HCT116 (cell line): ENCODE data around the gene PPP1R2B.

Source experiments
- POLR2A ChIP-seq: IDR thresholded peaks from 2 replicates; pipeline ENCODE4 v1.7.0; 2011; ENCODE audit warnings: borderline replicate concordance; ENCODE audit not compliant: insufficient read depth, insufficient read length; ENCODE audit errors: extremely low read depth
- POLR2AphosphoS5 ChIP-seq: IDR thresholded peaks from 2 replicates; pipeline ENCODE4 v1.6.1; 2011; ENCODE audit warnings: mild to moderate bottlenecking, low read depth, low read length, moderate library complexity
- RAD21 ChIP-seq: IDR thresholded peaks from 2 replicates; pipeline ENCODE4 v1.6.1; 2012; ENCODE audit warnings: low read depth, mild to moderate bottlenecking
- TF ChIP-seq, protein P1 (sequence below), 3 experiments: fragments of 200-600 bp in 1 of 3; sonication (generic) in 1 of 3; IDR thresholded peaks in 2 of 3; conservative IDR thresholded peaks in 1 of 3; 2 replicates each; pipeline ENCODE4 v1.5.1; 2012 to 2017; ENCODE audit warnings: low read depth in 2 of 3, low read length in 2 of 3, antibody characterized with exemption in 1 of 3, borderline replicate concordance in 1 of 3, control low read depth in 1 of 3, mild to moderate bottlenecking in 1 of 3, mixed read lengths in 1 of 3, mixed run types in 1 of 3, moderate library complexity in 1 of 3; ENCODE audit not compliant: insufficient read depth in 1 of 3

DNA sequence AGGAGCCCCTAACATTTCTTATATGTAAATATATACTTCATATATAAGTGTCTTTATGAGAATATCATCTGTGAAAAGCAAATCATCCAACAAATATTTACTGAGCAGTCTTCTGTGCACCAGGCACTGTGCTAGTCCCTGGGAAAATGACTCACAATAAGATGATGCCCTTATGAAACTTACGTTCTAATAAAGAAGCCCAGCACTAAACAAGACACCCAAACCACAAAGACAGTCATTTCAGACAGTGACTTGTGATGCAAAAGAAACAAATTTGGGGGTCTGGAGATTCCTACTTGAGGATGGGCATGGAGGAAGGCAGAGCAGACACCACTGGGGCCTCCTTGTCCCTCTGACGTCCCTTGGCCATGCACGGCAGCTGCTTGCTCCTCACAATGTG, 30.6 kb upstream of the PPP1R2B start:
- TF ChIP-seq, protein P1, sequence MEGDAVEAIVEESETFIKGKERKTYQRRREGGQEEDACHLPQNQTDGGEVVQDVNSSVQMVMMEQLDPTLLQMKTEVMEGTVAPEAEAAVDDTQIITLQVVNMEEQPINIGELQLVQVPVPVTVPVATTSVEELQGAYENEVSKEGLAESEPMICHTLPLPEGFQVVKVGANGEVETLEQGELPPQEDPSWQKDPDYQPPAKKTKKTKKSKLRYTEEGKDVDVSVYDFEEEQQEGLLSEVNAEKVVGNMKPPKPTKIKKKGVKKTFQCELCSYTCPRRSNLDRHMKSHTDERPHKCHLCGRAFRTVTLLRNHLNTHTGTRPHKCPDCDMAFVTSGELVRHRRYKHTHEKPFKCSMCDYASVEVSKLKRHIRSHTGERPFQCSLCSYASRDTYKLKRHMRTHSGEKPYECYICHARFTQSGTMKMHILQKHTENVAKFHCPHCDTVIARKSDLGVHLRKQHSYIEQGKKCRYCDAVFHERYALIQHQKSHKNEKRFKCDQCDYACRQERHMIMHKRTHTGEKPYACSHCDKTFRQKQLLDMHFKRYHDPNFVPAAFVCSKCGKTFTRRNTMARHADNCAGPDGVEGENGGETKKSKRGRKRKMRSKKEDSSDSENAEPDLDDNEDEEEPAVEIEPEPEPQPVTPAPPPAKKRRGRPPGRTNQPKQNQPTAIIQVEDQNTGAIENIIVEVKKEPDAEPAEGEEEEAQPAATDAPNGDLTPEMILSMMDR (IDR thresholded peaks at IDR 0.05 in 2 of 3, conservative IDR thresholded peaks at IDR 0.05 in 1 of 3; ENCODE audit: borderline replicate concordance in 1 of 3, insufficient read depth in 1 of 3, low read depth in 2 of 3, low read length in 2 of 3) = no peak
- TF ChIP-seq POLR2AphosphoS5 (no peak), POLR2A (no peak), RAD21 (no peak)
